Activated naive CD4-positive, alpha-beta T cell treated with anti-CD3 and anti-CD28 coated beads for 36 hours (primary cell): ENCODE results near the gene PRXL2B. TPM values are rescaled to one million over a fixed set of nuclear protein-coding genes. Genes with fewer than 3 reads are reported as not detected.
A peak's percentile ranks its signal among the peaks of the same experiment; 100 is the strongest.
"Not testable (repeated sequence)": the region's sequence is repeated elsewhere in the genome, so short reads cannot be mapped to it uniquely, and the experiment has no call there.

Experiments
- CTCF ChIA-PET: fragments of 350-600 bp; sonication (Branson Sonifier 250); formaldehyde crosslinking; loops from one replicate; lab custom pipeline; 2021; ENCODE audit warnings: antibody characterized with exemption; lab: Charles Lee
- DNase-seq: peaks from one replicate; pipeline ENCODE4 v3.0.0-alpha.2; 2020
- H3K27ac Mint-ChIP-seq: one replicate; pipeline ENCODE4 v1.8.0; 2021; ENCODE audit warnings: mild to moderate bottlenecking, mixed read lengths
- H3K27me3 Mint-ChIP-seq: one replicate; pipeline ENCODE4 v1.8.0; 2021; ENCODE audit warnings: low read depth, mixed read lengths
- H3K36me3 Mint-ChIP-seq: one replicate; pipeline ENCODE4 v1.8.0; 2021; ENCODE audit warnings: low read depth, mixed read lengths
- H3K4me1 Mint-ChIP-seq: one replicate; pipeline ENCODE4 v1.8.0; 2021; ENCODE audit warnings: low read depth, mixed read lengths
- H3K4me3 Mint-ChIP-seq: one replicate; pipeline ENCODE4 v1.8.0; 2021; ENCODE audit warnings: mild to moderate bottlenecking, moderate library complexity, mixed read lengths
- H3K9me3 Mint-ChIP-seq: one replicate; pipeline ENCODE4 v1.8.0; 2021; ENCODE audit warnings: mixed read lengths
- intact Hi-C: fragments of 100-400 bp; cut with micrococcal nuclease; formaldehyde crosslinking; loops from one replicate; pipeline ENCODE4 v1.15.1; 2023
- total RNA-seq, 2 experiments: library from RNA; stranded (reverse); gene quantifications; one replicate each; pipeline ENCODE4 v1.2.3, GENCODE V29; 2021

Gene PRXL2B
- total RNA-seq, 2 experiments from 2014 or later: 21.8 to 22.1 TPM

GRCh38 chr1:2544875-2545640 lies 41.5 kb upstream of the PRXL2B start:
- CTCF ChIA-PET: interaction anchor here (0.9 to 1.3 kb wide), 2 partner anchors 19 to 33 kb away, joined by 3 read pairs; partner anchors contain the start of gene PANK4
- no peak overlapping the region for H3K27ac Mint-ChIP-seq
- H3K36me3 Mint-ChIP-seq: no peaks in the 10 kb centered on the region
- no peaks in the 10 kb centered on the region for H3K9me3 Mint-ChIP-seq
- H3K27me3 Mint-ChIP-seq: no peaks in the 10 kb centered on the region
- H3K4me1 Mint-ChIP-seq: peaks cover 17% of the 10 kb centered on the region
- no peak overlapping the region for H3K4me3 Mint-ChIP-seq
- intact Hi-C loops: loop anchor here (5.0 kb wide), 2 partner anchors 243 to 297 kb away; no protein-coding TSS in a partner anchor
- DNase-seq: no peak

GRCh38 chr1:2545754-2546514 lies 40.6 kb upstream of the PRXL2B start:
- Mint-ChIP-seq H3K4me3 (peak overlapping the region; percentile 81), H3K36me3 (no peaks in the 10 kb centered on the region), H3K27ac (no peak overlapping the region), H3K27me3 (no peaks in the 10 kb centered on the region), H3K9me3 (no peaks in the 10 kb centered on the region), H3K4me1 (peaks cover 19% of the 10 kb centered on the region)
- CTCF ChIA-PET: interaction anchor here (0.8 to 1.3 kb wide), 4 partner anchors 15 to 130 kb away, joined by 3 read pairs; partner anchors contain the start of gene PANK4
- peak; percentile 87 for DNase-seq
- intact Hi-C loops: loop anchor here (2.0 to 5.0 kb wide), 3 partner anchors 244 to 315 kb away; no protein-coding TSS in a partner anchor

GRCh38 chr1:2546515-2547209 lies 39.9 kb upstream of the PRXL2B start:
- peak overlapping the region; percentile 99 for H3K27ac Mint-ChIP-seq
- CTCF ChIA-PET: interaction anchor here (0.8 to 2.5 kb wide), 11 partner anchors 10 to 133 kb away, joined by 3 to 24 read pairs (median 4); partner anchors contain the start of genes HES5 and TNFRSF14
- peak; percentile 94 for DNase-seq
- no peaks in the 10 kb centered on the region for H3K9me3 Mint-ChIP-seq
- intact Hi-C loops: loop anchor here (1.0 to 5.0 kb wide), 6 partner anchors 20 to 347 kb away; partner anchors contain the start of gene PANK4
- H3K4me3 Mint-ChIP-seq: peak overlapping the region; percentile 81
- no peaks in the 10 kb centered on the region for H3K27me3 Mint-ChIP-seq
- peaks cover 18% of the 10 kb centered on the region for H3K4me1 Mint-ChIP-seq
- H3K36me3 Mint-ChIP-seq: no peaks in the 10 kb centered on the region

GRCh38 chr1:2547210-2548067 lies 39.1 kb upstream of the PRXL2B start:
- DNase-seq: peak; percentile 83
- Mint-ChIP-seq H3K9me3 (no peaks in the 10 kb centered on the region), H3K36me3 (no peaks in the 10 kb centered on the region), H3K4me1 (peaks cover 18% of the 10 kb centered on the region), H3K4me3 (peak overlapping the region; percentile 81), H3K27me3 (no peaks in the 10 kb centered on the region), H3K27ac (peak overlapping the region; percentile 99)
- intact Hi-C loops: loop anchor here (1.0 to 5.0 kb wide), 11 partner anchors 21 to 399 kb away; partner anchors contain the start of genes MORN1, PANK4, PRXL2B and RER1
- CTCF ChIA-PET: interaction anchor here (0.9 to 2.5 kb wide), 10 partner anchors 9 to 134 kb away, joined by 3 to 24 read pairs (median 5); partner anchors contain the start of genes HES5 and TNFRSF14

GRCh38 chr1:2548068-2548589 lies 38.4 kb upstream of the PRXL2B start:
- intact Hi-C loops: loop anchor here (1.0 to 5.0 kb wide), 7 partner anchors 38 to 399 kb away; partner anchors contain the start of genes MORN1, PRXL2B and RER1
- H3K4me1 Mint-ChIP-seq: peaks cover 18% of the 10 kb centered on the region
- CTCF ChIA-PET: interaction anchor here (0.6 to 2.5 kb wide), 12 partner anchors 13 to 353 kb away, joined by 3 to 24 read pairs (median 4); partner anchors contain the start of gene FAAP20
- no peaks in the 10 kb centered on the region for H3K9me3 Mint-ChIP-seq
- no peaks in the 10 kb centered on the region for H3K36me3 Mint-ChIP-seq
- peak overlapping the region; percentile 81 for H3K4me3 Mint-ChIP-seq
- peak overlapping the region; percentile 99 for H3K27ac Mint-ChIP-seq
- peak; percentile 93 for DNase-seq
- H3K27me3 Mint-ChIP-seq: no peaks in the 10 kb centered on the region

GRCh38 chr1:2549367-2550029 lies 37.1 kb upstream of the PRXL2B start:
- H3K4me3 Mint-ChIP-seq: peak overlapping the region; percentile 81
- H3K4me1 Mint-ChIP-seq: peaks cover 20% of the 10 kb centered on the region
- H3K36me3 Mint-ChIP-seq, DNase-seq, H3K9me3 Mint-ChIP-seq, CTCF ChIA-PET, H3K27me3 Mint-ChIP-seq: not testable (repeated sequence)
- intact Hi-C loops: loop anchor here (2.0 to 5.0 kb wide), 3 partner anchors 247 to 401 kb away; no protein-coding TSS in a partner anchor
- H3K27ac Mint-ChIP-seq: peak overlapping the region; percentile 99

GRCh38 chr1:2550309-2550861 lies 36.2 kb upstream of the PRXL2B start:
- H3K27me3 Mint-ChIP-seq, H3K27ac Mint-ChIP-seq, H3K4me3 Mint-ChIP-seq, DNase-seq, CTCF ChIA-PET, H3K36me3 Mint-ChIP-seq, intact Hi-C loops, H3K9me3 Mint-ChIP-seq: not testable (repeated sequence)
- peaks cover 25% of the 10 kb centered on the region for H3K4me1 Mint-ChIP-seq

GRCh38 chr1:2551544-2551943 lies 35.0 kb upstream of the PRXL2B start:
- H3K36me3 Mint-ChIP-seq, H3K4me3 Mint-ChIP-seq, H3K27ac Mint-ChIP-seq, H3K27me3 Mint-ChIP-seq, intact Hi-C loops, DNase-seq, H3K9me3 Mint-ChIP-seq: not testable (repeated sequence)
- CTCF ChIA-PET: interaction anchor here (0.6 to 0.7 kb wide), 2 partner anchors 10 to 34 kb away, joined by 3 read pairs; no protein-coding TSS in a partner anchor
- peaks cover 29% of the 10 kb centered on the region for H3K4me1 Mint-ChIP-seq

GRCh38 chr1:2552189-2552588 lies 34.4 kb upstream of the PRXL2B start:
- Mint-ChIP-seq H3K27me3 (no peaks in the 10 kb centered on the region), H3K4me1 (peaks cover 30% of the 10 kb centered on the region), H3K27ac (no peak overlapping the region), H3K9me3 (no peaks in the 10 kb centered on the region), H3K4me3 (no peak overlapping the region), H3K36me3 (peaks cover 8% of the 10 kb centered on the region)
- intact Hi-C loops: no loop called here
- CTCF ChIA-PET: interaction anchor here (0.7 kb wide), 1 partner anchor 33 kb away, joined by 3 read pairs; no protein-coding TSS in a partner anchor
- DNase-seq: no peak

- H3K36me3 Mint-ChIP-seq, DNase-seq, intact Hi-C loops, H3K9me3 Mint-ChIP-seq, H3K4me3 Mint-ChIP-seq, H3K27me3 Mint-ChIP-seq, CTCF ChIA-PET: not testable (repeated sequence)
- peaks cover 36% of the 10 kb centered on the region for H3K4me1 Mint-ChIP-seq
- H3K27ac Mint-ChIP-seq: peak overlapping the region; percentile 46
Measured at GRCh38 chr1:2553076-2553475, 33.5 kb upstream of the PRXL2B start.
